HG02943 (cell line): Measurements from ENCODE around the gene CUEDC1.

Experiments
- ATAC-seq: cut with Tn5 transposase; IDR thresholded peaks from one replicate; pipeline ENCODE4 v1.9.1; 2021; ENCODE audit warnings: mild to moderate bottlenecking, low read depth, moderate library complexity; ENCODE audit not compliant: unreplicated experiment

Gene CUEDC1

GRCh38 chr17:57955183-57955931, at the start of gene CUEDC1:
CUEDC1 (minus strand) TSS chr17:57955412; CDS start chr17:57885564, 69,848 bp downstream.
- no peak for ATAC-seq

- ATAC-seq = no peak
Observed at GRCh38 chr17:58004060-58004459, 48.8 kb upstream of the CUEDC1 start.

DNA sequence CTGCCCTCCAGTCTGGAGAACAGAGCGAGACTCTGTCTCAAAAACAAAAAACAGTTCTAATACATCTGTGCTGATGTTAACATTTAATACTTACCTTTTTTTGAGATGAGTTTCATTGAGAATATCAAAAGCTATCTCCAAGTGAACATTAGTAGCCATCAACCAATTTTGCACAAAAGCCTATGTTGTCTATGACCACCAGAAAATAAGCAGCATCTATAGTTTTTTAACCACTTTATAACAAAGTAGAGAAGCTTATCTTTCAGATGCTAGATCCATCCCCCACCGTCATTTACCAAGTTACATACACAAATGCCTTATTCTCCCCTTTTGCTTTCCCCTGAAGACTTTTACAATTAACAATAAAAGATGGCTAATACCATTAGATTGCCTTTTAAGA, 47.8 kb upstream of the CUEDC1 start:
- ATAC-seq = no peak

DNA sequence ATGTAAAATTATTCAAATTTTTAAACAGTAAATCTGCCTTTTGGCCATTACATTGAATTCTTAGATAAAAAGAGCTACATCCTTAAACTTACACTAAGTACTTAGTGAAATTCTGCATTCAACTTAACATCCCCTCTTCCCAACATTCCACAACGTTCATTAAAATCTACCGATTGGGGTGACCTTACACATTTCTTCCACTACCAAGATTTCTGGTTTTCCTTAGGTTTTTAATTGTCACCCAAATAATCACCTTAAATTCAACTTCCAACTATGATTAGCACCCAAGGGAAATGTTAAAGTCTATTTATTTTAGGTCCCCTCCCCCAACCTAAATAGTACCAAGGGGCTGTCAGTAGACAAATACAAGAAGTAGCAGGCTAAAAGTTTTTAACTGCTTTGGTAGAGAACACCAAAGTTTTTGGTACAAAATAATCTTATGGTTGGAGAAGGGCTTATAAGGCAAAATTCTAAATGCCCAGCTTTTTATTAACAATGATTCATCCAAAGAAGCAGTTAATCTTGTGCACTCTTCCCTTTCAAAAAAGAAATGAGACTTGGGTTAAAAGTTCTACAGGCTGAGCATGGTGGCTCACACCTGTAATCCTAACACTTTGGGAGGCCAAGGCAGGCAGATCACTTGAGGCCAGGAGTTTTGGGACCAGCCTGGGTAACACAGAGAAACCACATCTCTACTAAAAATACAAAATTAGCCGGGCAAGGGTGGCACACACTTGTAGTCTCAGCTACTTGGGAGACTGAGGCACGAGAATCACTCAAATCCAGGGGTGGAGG, 47.1 kb upstream of the CUEDC1 start:
- no peak for ATAC-seq

DNA sequence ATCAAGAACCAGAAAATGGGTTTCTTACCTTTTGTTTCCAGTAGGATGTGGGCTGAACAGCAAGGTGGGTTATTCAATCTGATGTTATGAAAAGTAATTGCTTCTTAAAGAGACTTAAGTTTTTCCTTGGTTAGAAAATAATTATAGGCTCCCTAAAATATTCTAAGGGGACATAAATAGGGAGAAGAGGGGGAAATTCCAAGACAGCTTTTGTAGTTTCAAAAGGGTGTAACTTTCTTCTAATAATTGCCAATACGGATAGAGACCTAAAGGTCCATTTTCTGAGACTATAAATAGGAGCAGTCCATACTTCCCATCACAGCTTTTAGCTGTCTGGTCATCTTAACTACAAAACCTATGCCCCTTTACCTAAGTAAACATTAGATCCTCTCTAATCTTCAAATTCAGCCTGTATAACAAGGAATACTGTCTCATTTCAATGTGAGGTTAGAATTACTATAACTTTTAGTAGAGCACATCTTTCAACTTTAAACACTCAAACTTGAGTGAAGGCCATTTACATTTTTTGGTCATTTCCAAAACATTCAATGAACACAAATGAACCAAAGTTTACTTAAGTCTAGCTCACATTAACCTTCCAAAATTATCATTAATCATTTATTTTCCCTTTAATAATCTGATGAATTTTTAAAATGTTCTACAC, 46.4 kb upstream of the CUEDC1 start:
- no peak for ATAC-seq

DNA sequence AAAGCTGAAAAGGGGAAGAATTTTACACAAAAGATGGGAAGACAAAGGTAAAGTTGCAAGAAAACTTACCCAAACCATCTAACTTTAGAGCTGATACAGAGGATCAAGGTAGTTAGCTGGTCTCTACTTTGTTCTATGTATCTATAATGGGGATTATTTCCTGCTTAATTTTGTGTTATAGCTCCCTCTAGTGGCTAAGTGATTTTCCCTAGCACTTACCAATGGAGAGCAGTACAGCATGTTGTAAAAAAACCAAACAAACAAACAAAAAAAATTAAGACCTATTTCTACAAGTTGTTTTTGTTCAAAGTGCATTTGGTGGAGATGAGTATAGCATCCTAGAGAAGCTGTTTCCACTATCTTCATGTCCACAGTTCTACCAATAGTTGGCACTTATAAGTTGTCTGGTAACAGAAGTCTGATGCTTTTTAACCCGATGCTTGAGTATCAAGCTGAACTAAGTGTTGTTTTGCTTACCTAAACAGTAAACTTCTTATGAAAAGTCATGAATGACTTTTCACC, 44.3 kb upstream of the CUEDC1 start:
- no peak for ATAC-seq

DNA sequence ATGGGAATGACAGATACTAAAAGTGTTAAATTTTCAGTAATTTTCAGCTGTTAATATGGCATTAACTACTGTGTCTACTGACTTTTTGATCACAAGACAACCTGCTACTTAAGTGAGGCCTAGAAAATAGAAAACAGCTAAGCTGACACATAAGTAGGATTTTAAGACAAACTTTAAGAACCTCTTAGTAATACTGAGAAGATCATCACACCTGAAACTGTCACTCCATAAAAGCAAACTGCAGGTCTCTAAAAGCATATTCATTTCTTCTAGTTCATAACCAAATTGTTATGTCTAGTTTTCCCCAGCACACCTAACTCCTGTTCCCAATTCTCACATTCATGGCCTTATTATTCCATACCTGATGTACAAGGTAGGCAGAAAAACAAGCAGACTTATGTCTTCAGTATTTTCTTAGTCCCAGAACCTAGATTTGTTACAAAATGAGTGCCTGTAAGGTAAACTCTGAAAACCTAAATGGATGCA, 43.8 kb upstream of the CUEDC1 start:
- ATAC-seq = no peak

GRCh38 chr17:57997085-57997809, 42.0 kb upstream of the CUEDC1 start:
- ATAC-seq = no peak

DNA sequence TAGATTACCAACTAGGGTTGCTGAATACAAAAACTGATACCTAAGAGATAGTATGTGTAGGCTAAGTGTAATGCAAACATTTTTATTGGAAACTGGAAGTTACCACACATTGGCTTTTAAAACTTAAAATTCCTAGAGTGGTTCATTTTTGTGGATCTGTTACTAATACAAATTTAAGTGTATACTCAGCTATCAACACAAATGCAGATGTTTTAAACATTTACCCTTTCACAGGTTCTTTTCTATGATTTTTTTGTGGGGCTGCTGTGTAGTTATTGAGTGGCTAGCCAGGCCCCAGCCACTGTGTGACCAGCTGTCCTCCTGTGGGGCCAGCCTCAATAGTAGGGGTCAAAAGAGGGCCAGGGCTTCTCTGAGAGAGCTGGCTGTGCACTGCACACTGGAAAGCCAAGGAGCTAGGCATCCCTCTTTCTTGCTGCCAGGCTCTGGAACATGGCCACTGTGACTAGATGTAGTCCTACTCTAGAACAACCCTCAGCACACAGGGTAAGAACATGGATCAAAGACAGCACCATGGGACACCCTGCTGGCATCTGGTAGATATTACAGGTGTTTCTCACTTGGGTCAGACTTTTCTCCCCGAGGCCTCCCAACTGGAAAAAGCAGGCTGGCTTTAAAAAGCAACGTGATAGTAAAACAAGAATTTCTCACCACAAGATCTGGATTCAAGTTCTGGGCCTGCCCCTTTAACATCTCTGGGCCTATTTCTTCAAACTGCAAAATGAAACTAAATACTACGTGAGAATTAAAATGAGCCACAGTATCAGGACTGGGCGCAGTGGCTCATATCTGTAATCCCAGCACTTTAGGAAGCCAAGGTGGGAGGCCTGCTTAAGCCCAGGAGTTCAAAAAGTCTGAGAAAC, 40.1 kb upstream of the CUEDC1 start:
- peak; percentile 57 for ATAC-seq

DNA sequence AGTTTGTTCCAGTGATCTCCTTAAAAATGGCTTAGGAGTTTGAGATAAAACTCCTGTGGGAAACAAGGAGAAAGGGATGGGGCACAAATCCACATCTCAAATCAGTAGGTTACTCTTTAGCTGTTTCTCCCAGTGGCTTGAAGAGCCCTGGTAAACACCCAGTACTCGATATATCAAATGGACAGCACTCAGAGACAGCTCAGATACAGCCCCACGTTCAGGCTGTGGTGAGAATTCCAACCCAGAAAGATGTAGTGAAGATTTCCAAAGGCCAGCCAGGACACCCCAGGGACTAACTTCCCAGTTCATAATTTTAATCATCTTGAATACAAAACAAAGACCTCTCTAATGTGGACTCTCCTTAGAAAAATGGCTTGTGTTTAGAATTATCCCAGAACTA, 39.2 kb upstream of the CUEDC1 start:
- no peak for ATAC-seq

- no peak for ATAC-seq
Observed at GRCh38 chr17:57993471-57994365, 38.5 kb upstream of the CUEDC1 start.

DNA sequence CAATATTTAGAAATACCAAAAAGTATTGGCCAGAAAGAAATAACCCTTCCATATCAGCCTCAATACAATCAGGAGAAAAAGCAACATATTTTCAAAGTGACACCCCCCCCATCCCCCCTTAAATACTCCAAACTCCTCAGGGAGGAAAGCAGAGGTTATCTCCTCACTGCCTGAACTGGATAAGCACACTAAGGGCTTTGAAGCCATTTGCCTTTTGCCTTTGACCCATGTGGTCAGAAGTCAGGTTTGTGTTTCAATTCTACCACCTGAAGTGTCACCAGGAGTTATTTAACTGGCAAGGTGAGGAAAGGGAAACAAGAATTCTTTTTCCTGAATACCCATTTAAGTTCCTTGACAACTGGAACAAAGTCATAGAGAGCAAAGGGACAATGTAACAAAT, 36.3 kb upstream of the CUEDC1 start:
- ATAC-seq = no peak

- ATAC-seq = no peak
Observed at GRCh38 chr17:57990037-57990436, 34.8 kb upstream of the CUEDC1 start.

DNA sequence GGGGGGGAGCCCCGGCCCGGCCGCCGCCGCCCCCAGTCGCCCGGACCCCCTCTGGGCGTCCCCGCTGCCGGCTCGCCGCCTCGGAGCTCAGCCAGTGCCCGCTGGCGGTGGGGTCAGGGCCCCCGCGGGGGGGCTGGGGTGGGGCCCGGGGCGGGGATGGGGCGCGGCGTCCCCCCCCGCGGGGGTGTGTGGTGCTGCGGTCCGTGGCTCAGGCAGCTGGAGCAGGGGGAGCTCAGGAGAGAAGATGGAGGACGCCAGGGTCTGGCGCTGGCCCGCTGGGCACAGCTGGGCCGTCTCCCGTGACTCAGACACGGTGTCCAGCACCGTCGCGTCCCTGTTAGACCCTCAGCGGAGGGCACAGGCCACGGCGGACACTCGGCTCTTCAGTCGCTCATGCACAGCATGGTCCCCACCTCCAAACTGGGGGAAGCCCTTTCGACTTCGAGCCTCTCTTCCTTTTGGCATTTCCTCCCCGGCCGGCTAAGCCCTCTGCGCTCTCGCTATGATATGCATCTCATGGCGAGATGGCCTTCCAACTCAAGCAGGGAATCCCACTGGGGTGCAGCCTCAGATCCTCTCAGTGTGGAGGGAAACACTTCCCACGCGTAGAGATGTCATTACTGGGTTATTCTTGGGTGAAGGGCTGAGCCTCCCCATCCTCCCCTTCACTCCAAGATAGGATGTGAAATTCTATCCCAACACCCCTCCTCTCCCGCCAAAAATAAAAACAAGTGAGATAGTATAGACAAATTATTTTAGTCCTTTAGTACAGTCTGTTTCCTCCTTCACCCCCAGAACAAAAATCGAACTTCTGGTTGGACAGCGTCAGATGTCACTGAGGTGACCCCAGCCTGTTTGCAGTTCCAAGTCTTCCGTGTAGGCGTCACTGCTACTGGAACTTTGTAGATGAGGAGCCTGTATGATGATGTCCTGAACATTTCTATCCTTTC, 33.4 kb upstream of the CUEDC1 start:
- ATAC-seq = peak; percentile 53

DNA sequence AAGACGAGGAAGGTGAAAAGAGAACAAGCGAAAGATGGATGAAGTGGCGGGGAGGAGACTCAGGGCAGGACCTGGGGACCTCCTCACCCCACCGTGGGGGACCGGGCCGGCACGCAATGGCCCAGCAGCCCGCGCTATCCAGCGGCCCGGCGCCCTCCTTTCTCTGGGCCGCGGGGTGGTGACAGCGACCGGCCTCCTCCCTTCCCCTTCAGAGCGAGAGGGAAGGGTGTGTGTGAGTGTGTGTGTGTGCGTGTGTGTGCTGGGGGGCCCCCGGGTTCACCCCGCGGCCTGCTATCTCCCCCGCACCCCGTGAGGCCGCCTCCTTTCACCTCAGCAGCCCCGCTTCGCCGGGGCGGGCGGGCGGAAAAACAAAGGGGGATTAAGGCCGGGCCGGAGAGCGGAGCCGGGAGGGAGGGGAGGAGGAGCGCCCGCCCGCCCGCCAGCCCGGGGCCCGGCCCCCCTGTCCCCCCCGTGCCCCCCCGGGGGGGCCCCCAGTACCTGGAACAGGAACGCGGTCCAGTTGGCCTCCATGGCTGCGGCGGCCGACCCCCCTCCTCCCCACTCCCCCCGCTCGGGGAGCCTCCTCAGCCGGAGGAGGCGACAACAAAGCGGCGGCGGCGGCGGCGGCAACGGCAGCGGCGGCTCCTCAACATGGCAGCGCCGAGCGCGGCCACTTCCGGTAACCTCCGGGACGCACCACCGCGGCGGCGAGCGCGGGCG, 32.5 kb upstream of the CUEDC1 start, which contains the start of gene VEZF1:
Gene VEZF1, minus strand, starts transcription at position 674 of the 720 bp plus-strand sequence. Its CDS starts 143 bp downstream, at position 531.
- peak; percentile 44 for ATAC-seq

GRCh38 chr17:57986841-57987580, 31.8 kb upstream of the CUEDC1 start:
- no peak for ATAC-seq
